PFSK-1 (cell line): ENCODE measurements around the gene SLC35A2.

Source experiments
- POLR2AphosphoS5 ChIP-seq: IDR thresholded peaks from 2 replicates; pipeline ENCODE4 v1.6.1; 2012; ENCODE audit warnings: low read depth, mild to moderate bottlenecking, control low read depth, low read length, moderate library complexity
- SIN3A ChIP-seq: IDR thresholded peaks from 2 replicates; pipeline ENCODE4 v1.6.1; 2012; ENCODE audit warnings: mild to moderate bottlenecking, low read length, moderate library complexity, borderline replicate concordance; ENCODE audit not compliant: insufficient read depth
- TAF1 ChIP-seq: IDR thresholded peaks from 2 replicates; pipeline ENCODE4 v1.6.1; 2012; ENCODE audit warnings: low read length, control low read depth, borderline replicate concordance; ENCODE audit not compliant: insufficient read depth

DNA sequence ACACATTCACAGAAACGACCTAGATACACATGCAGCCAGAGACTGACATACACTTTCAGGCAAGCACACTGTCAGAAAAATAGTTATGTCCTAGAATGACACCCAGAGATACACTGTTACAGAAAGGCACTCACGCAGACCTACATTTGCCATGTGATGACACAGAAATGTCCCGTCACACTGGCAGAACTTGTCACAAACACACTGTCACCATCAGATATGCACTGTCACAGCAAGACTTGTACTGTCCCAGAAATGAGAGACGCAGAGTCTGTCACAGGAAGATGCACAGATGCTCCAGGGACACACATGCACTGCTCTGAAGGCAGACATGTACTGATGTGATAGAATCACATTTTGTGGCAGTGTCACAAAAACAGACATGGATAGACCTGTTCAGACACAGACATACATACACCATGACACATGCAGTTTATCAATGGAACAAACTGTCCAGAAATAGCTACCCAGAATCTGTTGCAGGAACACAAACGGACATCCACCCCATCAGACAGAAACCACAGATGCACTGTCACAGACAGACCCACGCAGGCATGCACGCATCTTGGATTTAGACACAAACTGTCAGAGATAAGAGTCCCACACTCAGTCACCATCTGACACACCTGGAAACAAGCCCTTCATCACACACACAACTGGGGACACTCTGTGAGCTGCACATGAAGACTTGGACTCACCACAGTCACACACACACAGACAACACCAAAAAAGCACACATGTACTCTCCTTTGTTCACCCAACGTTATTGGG lies 8.7 kb upstream of the SLC35A2 start:
- TF ChIP-seq POLR2AphosphoS5, result no peak
- no peak for TF ChIP-seq TAF1
- no peak for TF ChIP-seq SIN3A
